Measurements from ENCODE around the gene ARL14.
A peak's percentile ranks its signal among the peaks of the same experiment; 100 is the strongest.

GRCh38 chr3:160667452-160667851 is 9.5 kb upstream of the ARL14 start:
- TF ChIP-seq, protein P1, sequence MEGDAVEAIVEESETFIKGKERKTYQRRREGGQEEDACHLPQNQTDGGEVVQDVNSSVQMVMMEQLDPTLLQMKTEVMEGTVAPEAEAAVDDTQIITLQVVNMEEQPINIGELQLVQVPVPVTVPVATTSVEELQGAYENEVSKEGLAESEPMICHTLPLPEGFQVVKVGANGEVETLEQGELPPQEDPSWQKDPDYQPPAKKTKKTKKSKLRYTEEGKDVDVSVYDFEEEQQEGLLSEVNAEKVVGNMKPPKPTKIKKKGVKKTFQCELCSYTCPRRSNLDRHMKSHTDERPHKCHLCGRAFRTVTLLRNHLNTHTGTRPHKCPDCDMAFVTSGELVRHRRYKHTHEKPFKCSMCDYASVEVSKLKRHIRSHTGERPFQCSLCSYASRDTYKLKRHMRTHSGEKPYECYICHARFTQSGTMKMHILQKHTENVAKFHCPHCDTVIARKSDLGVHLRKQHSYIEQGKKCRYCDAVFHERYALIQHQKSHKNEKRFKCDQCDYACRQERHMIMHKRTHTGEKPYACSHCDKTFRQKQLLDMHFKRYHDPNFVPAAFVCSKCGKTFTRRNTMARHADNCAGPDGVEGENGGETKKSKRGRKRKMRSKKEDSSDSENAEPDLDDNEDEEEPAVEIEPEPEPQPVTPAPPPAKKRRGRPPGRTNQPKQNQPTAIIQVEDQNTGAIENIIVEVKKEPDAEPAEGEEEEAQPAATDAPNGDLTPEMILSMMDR (IDR thresholded peaks at IDR 0.05; ENCODE audit: extremely low read depth in 1 of 2, insufficient read depth in 1 of 2, low read depth in 1 of 2, low read length in 2 of 2) = no peak
- TF ChIP-seq EZH2 (IDR thresholded peaks at IDR 0.05; ENCODE audit: borderline replicate concordance, low read depth, low read length, severe bottlenecking) = no peak
- no peak for TF ChIP-seq POLR2A (IDR thresholded peaks at IDR 0.05; ENCODE audit: low read depth, low read length)
- TF ChIP-seq MAX (IDR thresholded peaks at IDR 0.05; ENCODE audit: insufficient read depth, insufficient read length) = no peak
- TF ChIP-seq MYC (IDR thresholded peaks at IDR 0.05; ENCODE audit: low read depth, low read length) = no peak
- peak; percentile 38 for TF ChIP-seq POLR2AphosphoS5 (IDR thresholded peaks at IDR 0.05; ENCODE audit: insufficient read depth, low read depth, low read length)
- peak; percentile 65 for TF ChIP-seq JUN (IDR thresholded peaks at IDR 0.05; ENCODE audit: borderline replicate concordance, insufficient read depth, insufficient read length, low read depth)
- peak; percentile 96 for TF ChIP-seq FOS (IDR thresholded peaks at IDR 0.05; ENCODE audit: borderline replicate concordance, insufficient read depth, low read length)
